K562 (cell line): ENCODE measurements around the gene FYTTD1. TPM values are rescaled to one million over a fixed set of nuclear protein-coding genes. Genes with fewer than 3 reads are reported as not detected.

Experiments used
- ATAC-seq: fragments of 200-7000 bp; cut with Tn5 transposase; 3 replicates; pipeline ENCODE4 v1.9.1; 2020; ENCODE audit warnings: moderate library complexity
- BruUV-seq: library from RNA; stranded (reverse); fragments of 400-500 nt; replicated peaks from 2 replicates; lab custom pipeline; 2021; lab: Mats Ljungman, UMichigan
- CTCF ChIA-PET: fragments of 300-600 bp; formaldehyde crosslinking; extraction: SDS; loops from one replicate; lab custom pipeline; 2021; ENCODE audit warnings: low intra/inter-chr PET ratio; lab: Yijun Ruan, JAX
- POLR2A ChIA-PET: fragments of 300-600, 350-650 bp; sonication (Branson Sonifier 250); formaldehyde crosslinking; extraction: SDS; loops from one replicate; lab custom pipeline; 2021; ENCODE audit warnings: antibody characterized with exemption, inconsistent platforms; lab: Yijun Ruan, JAX
- DNase-seq, 4 experiments: peaks; one replicate each; pipeline versions ENCODE4 v3.0.0 to v3.0.0-alpha.2; 2011 to 2018; ENCODE audit warnings: low spot score in 3 of 4, mixed read lengths in 3 of 4; ENCODE audit errors: extremely low read depth in 1 of 4
- FAIRE-seq: peaks from 2 replicates; lab custom pipeline; 2011; peaks lifted over from hg19 to GRCh38; lab: Jason Lieb, UNC
- H2AFZ ChIP-seq: 2 replicates; pipeline ENCODE4 v1.6.0; 2011; ENCODE audit warnings: low read depth, low read length, control low read depth, inconsistent platforms
- H3K27ac ChIP-seq: fragments of 200-600 bp; 3 replicates; pipeline ENCODE4 v1.8.0; 2011; ENCODE audit warnings: low read depth, mild to moderate bottlenecking, control low read depth, inconsistent platforms, low read length, moderate library complexity, mixed read lengths; ENCODE audit errors: extremely low read depth
- H3K27me3 ChIP-seq, 2 experiments: fragments of 300-600 bp in 1 of 2; 2 replicates in 1 of 2; 3 replicates in 1 of 2; pipeline versions ENCODE4 v1.6.0 to v1.8.0; 2011; ENCODE audit warnings: inconsistent platforms in 2 of 2, low read length in 2 of 2, mild to moderate bottlenecking in 1 of 2, mixed read lengths in 1 of 2, moderate library complexity in 1 of 2; ENCODE audit not compliant: control insufficient read depth in 2 of 2, insufficient read depth in 2 of 2
- H3K36me3 ChIP-seq: fragments of 300-600 bp; 3 replicates; pipeline ENCODE4 v1.8.0; 2011; ENCODE audit warnings: mild to moderate bottlenecking, low read length, inconsistent platforms; ENCODE audit not compliant: control insufficient read depth, insufficient read depth
- H3K4me1 ChIP-seq, 2 experiments: fragments of 200-600 bp in 1 of 2; replicated peaks in 1 of 2; 2 replicates in 1 of 2; 3 replicates in 1 of 2; pipeline versions ENCODE4 v1.5.1 to v1.8.0; 2011; ENCODE audit warnings: inconsistent platforms in 2 of 2, low read length in 2 of 2, mild to moderate bottlenecking in 1 of 2, mixed read lengths in 1 of 2, moderate library complexity in 1 of 2; ENCODE audit not compliant: control insufficient read depth in 2 of 2, insufficient read depth in 2 of 2
- H3K4me2 ChIP-seq: 2 replicates; pipeline ENCODE4 v1.6.1; 2011; ENCODE audit warnings: low read length, control low read depth, inconsistent platforms, mixed read lengths; ENCODE audit not compliant: insufficient read depth
- H3K4me3 ChIP-seq: fragments of 200-600 bp; sonication (generic), shearing (Covaris generic); 2 replicates; pipeline ENCODE4 v1.5.1; 2016; ENCODE audit warnings: control low read depth, inconsistent platforms
- H3K79me2 ChIP-seq: fragments of 200-600 bp; 3 replicates; pipeline ENCODE4 v1.8.0; 2011; ENCODE audit warnings: low read length, inconsistent platforms; ENCODE audit not compliant: control insufficient read depth, insufficient read depth
- H3K9ac ChIP-seq, 2 experiments: 2 replicates each; pipeline versions ENCODE4 v1.6.0 to v1.6.1; 2011; ENCODE audit warnings: low read depth in 2 of 2, low read length in 2 of 2, control low read depth in 1 of 2, inconsistent platforms in 1 of 2, mild to moderate bottlenecking in 1 of 2, mixed read lengths in 1 of 2; ENCODE audit not compliant: insufficient read depth in 1 of 2
- H3K9me1 ChIP-seq: one replicate; pipeline ENCODE4 v1.6.0; 2011; ENCODE audit warnings: inconsistent platforms, mild to moderate bottlenecking, low read length, moderate library complexity; ENCODE audit not compliant: control insufficient read depth, insufficient read depth
- H3K9me3 ChIP-seq: replicated peaks from 2 replicates; pipeline ENCODE4 v1.5.1; 2011; ENCODE audit warnings: low read depth, low read length, inconsistent platforms; ENCODE audit not compliant: control insufficient read depth, insufficient read depth
- H4K20me1 ChIP-seq: replicated peaks from 2 replicates; pipeline ENCODE4 v1.6.1; 2011; ENCODE audit warnings: low read length, inconsistent platforms, mixed read lengths; ENCODE audit not compliant: control insufficient read depth, insufficient read depth
- ATF7 ChIP-seq: fragments of 450-650 bp; IDR thresholded peaks from 2 replicates; pipeline ENCODE4 v1.7.1; 2014; ENCODE audit warnings: mild to moderate bottlenecking, moderate library complexity
- CEBPB ChIP-seq: fragments of 450-650 bp; IDR thresholded peaks from 2 replicates; pipeline ENCODE4 v1.6.1; 2016; ENCODE audit warnings: missing genetic modification characterization, missing compliant biosample characterization
- CEBPG ChIP-seq, 3 experiments: fragments of 200-800 bp in 1 of 3; sonication (Bioruptor generic) in 1 of 3; sonication (generic) in 1 of 3; formaldehyde crosslinking in 1 of 3; IDR thresholded peaks in 2 of 3; conservative IDR thresholded peaks in 1 of 3; 2 replicates each; pipeline versions ENCODE4 v1.6.1 to v1.8.0; 2016 to 2022; ENCODE audit warnings: missing compliant biosample characterization in 2 of 3, missing genetic modification characterization in 2 of 3, mild to moderate bottlenecking in 1 of 3, missing genetic modification reagents in 1 of 3
- ETV6 ChIP-seq, 3 experiments: fragments of 150-350 bp in 1 of 3; sonication (generic) in 1 of 3; formaldehyde crosslinking in 1 of 3; IDR thresholded peaks; 2 replicates each; pipeline versions ENCODE4 v1.6.1 to v1.8.0; 2014 to 2022; ENCODE audit warnings: borderline replicate concordance in 2 of 3, low read depth in 2 of 3, antibody characterized with exemption in 1 of 3, low read length in 1 of 3, mild to moderate bottlenecking in 1 of 3, missing genetic modification reagents in 1 of 3
- WGBS: fragments of 100-300 bp; shearing (Covaris generic); methylation state at CpG from one replicate; pipeline ENCODE4 v1.1.6; 2016; ENCODE audit warnings: low coverage, mixed read lengths; ENCODE audit not compliant: insufficient coverage; ENCODE audit errors: missing lambda C conversion rate; 5-methylcytosine and 5-hydroxymethylcytosine counted together
- in situ Hi-C: fragments of 300-500 bp; cut with MboI; formaldehyde crosslinking; loops from 4 replicates; pipeline ENCODE4 v1.15.0; 2018; ENCODE audit warnings: inconsistent platforms, mixed read lengths
- intact Hi-C: fragments of 100-400 bp; cut with micrococcal nuclease; formaldehyde crosslinking; loops from 2 replicates; pipeline ENCODE4 v1.14.2; 2022
- polyA plus RNA-seq, 8 experiments: library from polyadenylated mRNA; depleted of rRNA in 4 of 8; stranded (reverse) in 5 of 8; unstranded in 3 of 8; fragments of >200 nt; fragmentation: Nextera tagmentation in 2 of 8; fragmentation: Illumina TruSeq in 1 of 8; extraction: Ambion mirVana in 2 of 8; extraction: Trizol in 1 of 8; gene quantifications; 2 replicates each; pipeline versions ENCODE4 v1.2.1 to v1.2.3, GENCODE V29; 2011 to 2014; ENCODE audit warnings: inconsistent platforms in 1 of 8, missing spikeins in 1 of 8
- total RNA-seq, 7 experiments: library from RNA; depleted of rRNA in 6 of 7; stranded (reverse); fragments of >200 nt in 6 of 7; fragmentation: Illumina TruSeq in 2 of 7; extraction: Trizol in 2 of 7; gene quantifications; 2 replicates each; pipeline versions ENCODE4 v1.2.1 to v1.2.3, GENCODE V29; 2011 to 2021; ENCODE audit warnings: low replicate concordance in 1 of 7

The FYTTD1 gene
- total and polyA plus RNA-seq, 9 of the 15 experiments (the other 6 are each of a cell fraction or from before 2014, with no cell fraction given) = 35.7 to 106 (median 76.3) TPM

GRCh38 chr3:197796087-197796486, 46.4 kb downstream of the FYTTD1 start:
- TF ChIP-seq CEBPB (tag) (peak; percentile 72), ETV6 (IDR thresholded peaks at IDR 0.05; ENCODE audit: borderline replicate concordance in 1 of 2, low read depth in 2 of 2, low read length in 1 of 2) (no peak), ETV6 (CRISPR knock-in tag; IDR thresholded peaks at IDR 0.05; ENCODE audit: borderline replicate concordance) (no peak), CEBPG (CRISPR knock-in tag; IDR thresholded peaks at IDR 0.05) (no peak), CEBPG (tag; conservative IDR thresholded peaks at IDR 0.05 in 1 of 2, IDR thresholded peaks at IDR 0.05 in 1 of 2) (0 out of 4 replicates have a peak, but pooled peaks have one; percentile 10 to 21), ATF7 (no peak)
- in situ Hi-C loops = no loop called here
- Histone ChIP-seq H4K20me1 (peaks cover 6% of the 10 kb centered on the region; the same call in 1 of the 2 replicates), H3K9me3 (no peaks in the 10 kb centered on the region), H3K27ac (no peak overlapping the region), H3K9ac (no peak overlapping the region), H3K4me2 (no peak overlapping the region), H3K9me1 (no peaks in the 10 kb centered on the region), H3K4me3 (no peak overlapping the region), H3K27me3 (no peaks in the 10 kb centered on the region), H3K4me1 (peaks cover 13 to 20% of the 10 kb centered on the region in 2 experiments; a peak in 4 of 5 replicates), H2AFZ (no peak overlapping the region), H3K36me3 (no peaks in the 10 kb centered on the region), H3K79me2 (peaks cover 92% of the 10 kb centered on the region)
- ATAC-seq (no peak), FAIRE-seq (no peak), DNase-seq (no peak)
- WGBS = 58% methylated on average over 4 of the region's 4 CpGs
- ChIA-PET CTCF (no interaction called here), POLR2A (interaction anchor here (0.7 to 1.9 kb wide), 4 partner anchors 9 to 13 kb away, joined by 3 to 7 read pairs (median 6); no protein-coding TSS in a partner anchor)
- intact Hi-C loops = no loop called here
- BruUV-seq = no TSS peak
